B cell (primary cell): ENCODE measurements around the gene GC. TPM values are rescaled to one million over a fixed set of nuclear protein-coding genes. Genes with fewer than 3 reads are reported as not detected.

Experiments
- ATAC-seq: fragments of 200-7000 bp; cut with Tn5 transposase; one replicate; pipeline ENCODE4 v1.10.0; 2021; ENCODE audit warnings: low read depth, mild to moderate bottlenecking, moderate number of reproducible peaks, moderate library complexity
- CTCF ChIA-PET: fragments of 350-600 bp; sonication (Branson Sonifier 250); formaldehyde crosslinking; loops from one replicate; lab custom pipeline; 2021; ENCODE audit warnings: antibody characterized with exemption, inconsistent platforms; lab: Charles Lee
- POLR2A ChIA-PET: fragments of 350-600 bp; sonication (Branson Sonifier 250); formaldehyde crosslinking; loops from one replicate; lab custom pipeline; 2021; ENCODE audit warnings: antibody characterized with exemption; lab: Charles Lee
- DNase-seq: peaks from one replicate; pipeline ENCODE4 v3.0.0; 2013
- H2AFZ ChIP-seq: 2 replicates; pipeline ENCODE4 v1.6.1; 2012; ENCODE audit warnings: mild to moderate bottlenecking, low read depth, low read length; ENCODE audit not compliant: insufficient read depth, poor library complexity, severe bottlenecking
- H3K27ac ChIP-seq, 2 donors: 1 replicate in 1 of 2; 2 replicates in 1 of 2; pipeline ENCODE4 v1.5.1; 2012 to 2013; ENCODE audit warnings: low read length in 2 of 2, mild to moderate bottlenecking in 2 of 2, moderate library complexity in 1 of 2
- H3K27me3 ChIP-seq, 4 experiments: fragments of 200-600 bp in 1 of 4; sonication (generic) in 1 of 4; replicated peaks in 1 of 4; 1 replicate in 2 of 4; 2 replicates in 2 of 4; pipeline versions ENCODE4 v1.6.1 to v1.7.0; 2013 to 2016; ENCODE audit warnings: low read length in 3 of 4, mild to moderate bottlenecking in 2 of 4, mixed read lengths in 1 of 4, moderate library complexity in 1 of 4; ENCODE audit not compliant: insufficient read depth in 4 of 4, control insufficient read depth in 3 of 4; ENCODE audit errors: control extremely low read depth in 1 of 4
- H3K36me3 ChIP-seq, 2 experiments: replicated peaks in 1 of 2; 1 replicate in 1 of 2; 2 replicates in 1 of 2; pipeline versions ENCODE4 v1.6.1 to v1.7.1; 2013; ENCODE audit warnings: low read length in 1 of 2; ENCODE audit not compliant: insufficient read depth in 2 of 2, control insufficient read depth in 1 of 2; ENCODE audit errors: control extremely low read depth in 1 of 2, extremely low read depth in 1 of 2
- H3K4me1 ChIP-seq, 2 donors: fragments of 200-600 bp in 1 of 2; sonication (generic) in 1 of 2; 1 replicate in 1 of 2; 2 replicates in 1 of 2; pipeline versions ENCODE4 v1.5.1 to v1.6.1; 2013 to 2017; ENCODE audit warnings: low read length in 2 of 2; ENCODE audit not compliant: control insufficient read depth in 2 of 2, insufficient read depth in 2 of 2
- H3K4me2 ChIP-seq: replicated peaks from 2 replicates; pipeline ENCODE3; 2012; ENCODE audit warnings: mild to moderate bottlenecking, low read depth, low read length; ENCODE audit not compliant: poor library complexity, severe bottlenecking
- H3K4me3 ChIP-seq, 5 experiments: fragments of 200-600 bp in 1 of 5; sonication (generic) in 1 of 5; 1 replicate in 3 of 5; 2 replicates in 2 of 5; pipeline versions ENCODE4 v1.5.1 to v1.7.0; 2011 to 2016; ENCODE audit warnings: low read length in 4 of 5, mild to moderate bottlenecking in 4 of 5, low read depth in 2 of 5, control low read depth in 1 of 5, moderate library complexity in 1 of 5; ENCODE audit not compliant: insufficient read depth in 1 of 5; ENCODE audit errors: control extremely low read depth in 1 of 5, extremely low read depth in 1 of 5
- H3K79me2 ChIP-seq: fragments of 200-600 bp; sonication (generic); one replicate; pipeline ENCODE4 v1.6.0; 2016; ENCODE audit warnings: low read length; ENCODE audit not compliant: control insufficient read depth, insufficient read depth
- H3K9ac ChIP-seq: fragments of 200-600 bp; sonication (generic); 2 replicates; pipeline ENCODE4 v1.6.1; 2017; ENCODE audit warnings: mild to moderate bottlenecking, low read length, moderate library complexity
- H3K9me3 ChIP-seq, 3 donors: one replicate each; pipeline versions ENCODE4 v1.6.1 to v1.7.1; 2013; ENCODE audit warnings: low read length in 2 of 3; ENCODE audit not compliant: control insufficient read depth in 2 of 3, insufficient read depth in 1 of 3; ENCODE audit errors: control extremely low read depth in 1 of 3
- H4K20me1 ChIP-seq: 2 replicates; pipeline ENCODE4 v1.6.0; 2012; ENCODE audit warnings: mild to moderate bottlenecking, low read length; ENCODE audit not compliant: insufficient read depth, control insufficient read depth, poor library complexity, severe bottlenecking
- H3K27ac Mint-ChIP-seq: one replicate; pipeline ENCODE4 v1.8.0; 2021; ENCODE audit warnings: mixed read lengths
- H3K27me3 Mint-ChIP-seq: one replicate; pipeline ENCODE4 v1.8.0; 2021; ENCODE audit warnings: mixed read lengths
- H3K4me1 Mint-ChIP-seq: one replicate; pipeline ENCODE4 v1.8.0; 2021; ENCODE audit warnings: mixed read lengths
- H3K4me3 Mint-ChIP-seq: one replicate; pipeline ENCODE4 v1.8.0; 2021; ENCODE audit warnings: mixed read lengths
- H3K9me3 Mint-ChIP-seq: one replicate; pipeline ENCODE4 v1.8.0; 2022; ENCODE audit warnings: mixed read lengths; ENCODE audit not compliant: insufficient read depth
- EZH2 ChIP-seq: IDR thresholded peaks from 2 replicates; pipeline ENCODE4 v1.6.1; 2012; ENCODE audit warnings: borderline replicate concordance, low read depth, mild to moderate bottlenecking, moderate library complexity, low read length; ENCODE audit not compliant: insufficient read depth, poor library complexity, severe bottlenecking
- WGBS: methylation state at CpG from one replicate; pipeline ENCODE4 v1.1.5; 2013; ENCODE audit warnings: missing lambda C conversion rate; ENCODE audit not compliant: insufficient coverage; 5-methylcytosine and 5-hydroxymethylcytosine counted together
- intact Hi-C: fragments of 100-400 bp; cut with micrococcal nuclease; formaldehyde crosslinking; loops from one replicate; pipeline ENCODE4 v1.10.0; 2022
- polyA plus RNA-seq: library from polyadenylated mRNA; depleted of rRNA; stranded (reverse); fragments of >200 nt; gene quantifications from 2 replicates; pipeline ENCODE4 v1.2.3, GENCODE V29; 2012
- total RNA-seq, 2 donors: library from RNA; stranded (reverse); fragments of 120-200 nt in 1 of 2; gene quantifications; 1 replicate in 1 of 2; 2 replicates in 1 of 2; pipeline versions ENCODE4 v1.2.3 to v1.2.4, GENCODE V29; 2013 to 2022
- TF ChIP-seq, protein P1 (sequence below): fragments of 200-600 bp; IDR thresholded peaks from one replicate; pipeline ENCODE4 v1.8.0; 2022; ENCODE audit warnings: antibody characterized with exemption, mild to moderate bottlenecking

Gene GC
- total and polyA plus RNA-seq, 2 donors (not counting 1 experiment from before 2014, with no cell fraction given): not detected

DNA sequence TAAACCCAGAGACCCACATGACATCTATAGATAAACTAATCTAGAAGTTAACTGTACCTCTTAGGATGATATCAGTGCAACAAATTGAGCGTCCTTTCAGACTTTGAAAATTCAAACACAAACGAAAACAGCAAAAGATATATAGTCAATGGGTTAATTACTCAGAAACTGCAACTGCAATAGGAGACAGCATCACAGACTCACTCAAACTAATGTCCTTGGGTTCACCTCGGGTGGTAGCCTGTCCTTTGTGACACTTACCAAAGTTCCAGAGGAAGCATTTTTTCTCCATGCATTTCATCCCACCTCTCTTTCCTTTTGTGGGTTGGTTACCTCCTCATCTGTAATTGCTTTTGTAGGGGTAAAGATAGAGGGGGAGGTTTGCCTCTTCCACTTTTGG lies 9.7 kb downstream of the GC start:
- H3K4me1 ChIP-seq: no peaks in the 10 kb centered on the region
- ATAC-seq (no peak), DNase-seq (no peak)
- no peak overlapping the region for H2AFZ ChIP-seq
- no peaks in the 10 kb centered on the region for H3K79me2 ChIP-seq
- WGBS: 86% methylated on average over 1 of the region's 3 CpGs
- H3K27ac Mint-ChIP-seq: no peak overlapping the region
- POLR2A ChIA-PET: no interaction called here
- H3K36me3 ChIP-seq: no peaks in the 10 kb centered on the region
- no peak for TF ChIP-seq EZH2
- TF ChIP-seq, protein P1, sequence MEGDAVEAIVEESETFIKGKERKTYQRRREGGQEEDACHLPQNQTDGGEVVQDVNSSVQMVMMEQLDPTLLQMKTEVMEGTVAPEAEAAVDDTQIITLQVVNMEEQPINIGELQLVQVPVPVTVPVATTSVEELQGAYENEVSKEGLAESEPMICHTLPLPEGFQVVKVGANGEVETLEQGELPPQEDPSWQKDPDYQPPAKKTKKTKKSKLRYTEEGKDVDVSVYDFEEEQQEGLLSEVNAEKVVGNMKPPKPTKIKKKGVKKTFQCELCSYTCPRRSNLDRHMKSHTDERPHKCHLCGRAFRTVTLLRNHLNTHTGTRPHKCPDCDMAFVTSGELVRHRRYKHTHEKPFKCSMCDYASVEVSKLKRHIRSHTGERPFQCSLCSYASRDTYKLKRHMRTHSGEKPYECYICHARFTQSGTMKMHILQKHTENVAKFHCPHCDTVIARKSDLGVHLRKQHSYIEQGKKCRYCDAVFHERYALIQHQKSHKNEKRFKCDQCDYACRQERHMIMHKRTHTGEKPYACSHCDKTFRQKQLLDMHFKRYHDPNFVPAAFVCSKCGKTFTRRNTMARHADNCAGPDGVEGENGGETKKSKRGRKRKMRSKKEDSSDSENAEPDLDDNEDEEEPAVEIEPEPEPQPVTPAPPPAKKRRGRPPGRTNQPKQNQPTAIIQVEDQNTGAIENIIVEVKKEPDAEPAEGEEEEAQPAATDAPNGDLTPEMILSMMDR: no peak
- H3K27ac ChIP-seq: no peak overlapping the region
- no peaks in the 10 kb centered on the region for H3K4me1 Mint-ChIP-seq
- H4K20me1 ChIP-seq: no peaks in the 10 kb centered on the region
- no peak overlapping the region for H3K4me3 ChIP-seq
- H3K27me3 ChIP-seq: no peaks in the 10 kb centered on the region
- no peaks in the 10 kb centered on the region for H3K27me3 Mint-ChIP-seq
- no peak overlapping the region for H3K4me3 Mint-ChIP-seq
- H3K9ac ChIP-seq: no peak overlapping the region
- no peaks in the 10 kb centered on the region for H3K9me3 Mint-ChIP-seq
- CTCF ChIA-PET: no interaction called here
- intact Hi-C loops: no loop called here
- H3K9me3 ChIP-seq: no peaks in the 10 kb centered on the region
- H3K4me2 ChIP-seq: no peak overlapping the region

DNA sequence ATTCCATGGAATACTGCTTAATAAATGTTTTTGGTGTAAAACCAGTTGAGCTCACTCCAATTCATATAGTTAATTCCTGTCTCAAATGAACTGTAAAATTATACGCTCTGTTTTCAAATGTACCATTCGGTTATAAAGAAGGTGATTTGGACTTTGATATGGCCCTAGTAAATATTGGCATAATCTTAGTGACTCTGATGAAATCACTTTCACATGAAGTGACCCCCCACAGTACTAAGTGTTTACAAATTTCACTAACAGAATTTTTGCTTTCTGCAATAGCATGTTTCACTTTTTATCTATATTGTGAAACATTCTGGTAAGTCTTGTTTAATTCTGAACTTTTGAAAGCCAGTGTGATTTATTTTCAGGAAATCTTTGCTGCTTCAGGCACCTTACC lies 10.9 kb downstream of the GC start:
- CTCF ChIA-PET: no interaction called here
- H3K27me3 Mint-ChIP-seq: no peaks in the 10 kb centered on the region
- POLR2A ChIA-PET: no interaction called here

More for the DNA sequence above, 10.9 kb downstream of the GC start:
- ATAC-seq: no peak
- no peak overlapping the region for H3K27ac Mint-ChIP-seq
- H3K4me3 Mint-ChIP-seq: no peak overlapping the region
- no peak for DNase-seq
- no CpG with 5 or more reads among the region's 2 CpGs for WGBS
- Histone ChIP-seq H3K79me2 (no peaks in the 10 kb centered on the region), H3K4me3 (no peak overlapping the region), H3K4me2 (no peak overlapping the region), H3K36me3 (no peaks in the 10 kb centered on the region), H3K9me3 (no peaks in the 10 kb centered on the region), H2AFZ (no peak overlapping the region), H3K4me1 (no peaks in the 10 kb centered on the region), H3K27me3 (no peaks in the 10 kb centered on the region), H3K27ac (no peak overlapping the region), H4K20me1 (no peaks in the 10 kb centered on the region), H3K9ac (no peak overlapping the region)
- intact Hi-C loops: no loop called here
- TF ChIP-seq EZH2: no peak
- TF ChIP-seq, protein P1: no peak
- H3K4me1 Mint-ChIP-seq: no peaks in the 10 kb centered on the region
- no peaks in the 10 kb centered on the region for H3K9me3 Mint-ChIP-seq
